GM18907 (cell line): ENCODE measurements around the gene ASGR2.
"Not testable (repeated sequence)": the region's sequence is repeated elsewhere in the genome, so short reads cannot be mapped to it uniquely, and the experiment has no call there.

Experiments used
- ATAC-seq: cut with Tn5 transposase; IDR thresholded peaks from one replicate; pipeline ENCODE4 v1.9.1; 2021; ENCODE audit warnings: mild to moderate bottlenecking, moderate library complexity; ENCODE audit not compliant: unreplicated experiment

The ASGR2 gene

GRCh38 chr17:7101531-7101930 lies 13.1 kb downstream of the ASGR2 start:
- no peak for ATAC-seq

GRCh38 chr17:7100641-7101379 lies 13.8 kb downstream of the ASGR2 start:
- not testable (repeated sequence) for ATAC-seq

- no peak for ATAC-seq
These were observed 15.7 kb downstream of the ASGR2 start for GRCh38 chr17:7098802-7099459.

- ATAC-seq = no peak
These were observed 16.7 kb downstream of the ASGR2 start for GRCh38 chr17:7097940-7098339.

- ATAC-seq = no peak
These were observed 19.0 kb downstream of the ASGR2 start for GRCh38 chr17:7095625-7096024.

- ATAC-seq = no peak
These were observed 20.0 kb downstream of the ASGR2 start for GRCh38 chr17:7094652-7095019.

- not testable (repeated sequence) for ATAC-seq
These were observed 23.2 kb downstream of the ASGR2 start for GRCh38 chr17:7091311-7092005.

GRCh38 chr17:7089570-7089969 lies 25.1 kb downstream of the ASGR2 start:
- not testable (repeated sequence) for ATAC-seq

GRCh38 chr17:7088442-7088841 lies 26.2 kb downstream of the ASGR2 start:
- ATAC-seq = not testable (repeated sequence)

GRCh38 chr17:7084088-7084487 lies 30.5 kb downstream of the ASGR2 start:
- ATAC-seq = no peak

- no peak for ATAC-seq
These were observed 31.0 kb downstream of the ASGR2 start for GRCh38 chr17:7083592-7083991.

GRCh38 chr17:7081341-7082062 lies 33.1 kb downstream of the ASGR2 start:
- no peak for ATAC-seq

GRCh38 chr17:7080456-7081041 lies 34.1 kb downstream of the ASGR2 start:
- ATAC-seq = no peak

GRCh38 chr17:7079581-7080455 lies 34.8 kb downstream of the ASGR2 start, which contains the start of gene CLEC10A:
CLEC10A (minus strand) TSS chr17:7080251; CDS start chr17:7078812, 1,439 bp downstream.
- no peak for ATAC-seq

GRCh38 chr17:7078711-7079110 lies 35.9 kb downstream of the ASGR2 start:
- ATAC-seq = no peak

- ATAC-seq = no peak
These were observed 36.6 kb downstream of the ASGR2 start for GRCh38 chr17:7077911-7078546.

- ATAC-seq = no peak
These were observed 39.7 kb downstream of the ASGR2 start for GRCh38 chr17:7074931-7075330.

- ATAC-seq = no peak
These were observed 42.2 kb downstream of the ASGR2 start for GRCh38 chr17:7072406-7072805.

- ATAC-seq = no peak
These were observed 43.9 kb downstream of the ASGR2 start for GRCh38 chr17:7070712-7071111.
